ENCODE measurements around the gene ZNF385D.

The ZNF385D gene

DNA sequence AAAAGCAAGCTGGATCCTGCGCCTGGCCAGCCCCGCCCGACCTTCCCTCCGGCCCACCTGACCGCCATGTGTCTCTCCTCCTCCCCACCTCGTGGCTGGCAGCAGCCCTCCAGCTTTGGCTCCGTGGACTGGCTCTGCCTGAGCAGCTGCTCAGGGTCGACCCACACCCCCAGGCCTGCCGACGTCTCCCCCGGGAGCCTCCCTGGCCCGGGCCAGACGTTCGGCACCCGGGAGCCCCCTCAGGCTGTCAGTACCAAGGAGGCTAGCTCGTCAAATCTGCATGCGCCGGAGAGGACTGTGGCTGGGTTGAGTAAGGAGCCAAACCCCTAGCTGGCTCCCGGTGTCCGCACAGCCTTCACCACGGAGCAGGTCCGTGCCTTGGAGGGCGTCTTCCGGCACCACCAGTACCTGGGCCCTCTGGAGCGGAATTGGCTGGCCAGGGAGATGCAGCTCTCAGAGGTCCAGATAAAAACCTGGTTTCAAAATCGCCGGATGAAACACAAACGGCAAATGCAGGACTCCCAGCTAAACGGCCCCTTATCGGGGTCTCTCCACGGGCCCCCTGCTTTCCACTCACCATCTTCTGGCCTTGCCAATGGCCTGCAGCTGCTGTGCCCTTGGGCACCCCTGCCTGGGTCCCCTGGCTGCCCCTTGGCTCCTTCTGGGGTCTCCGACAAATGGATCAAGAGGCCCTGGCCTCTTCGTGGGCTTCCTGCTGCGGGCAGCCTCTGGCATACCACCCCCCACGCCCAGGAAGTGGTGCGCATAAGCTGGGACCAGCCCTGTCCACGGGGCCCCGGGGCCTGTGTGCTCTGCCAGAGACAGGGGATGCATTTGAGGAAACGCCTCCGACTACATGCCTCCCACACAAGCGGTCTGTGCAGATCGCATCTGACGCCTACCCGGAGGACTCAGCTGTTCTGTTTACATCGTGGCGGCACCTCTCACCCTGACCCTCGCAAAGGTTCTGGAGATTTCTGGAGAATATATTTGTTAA lies 345.0 kb downstream of the ZNF385D start:
- Histone ChIP-seq H3K4me3 (ENCODE audit: severe bottlenecking) (no peak overlapping the region), H3K27me3 (ENCODE audit: insufficient read depth, poor library complexity, severe bottlenecking) (no peaks in the 10 kb centered on the region), H3K9me3 (ENCODE audit: severe bottlenecking) (no peaks in the 10 kb centered on the region), H3K36me3 (ENCODE audit: low read depth) (no peaks in the 10 kb centered on the region), H3K4me1 (ENCODE audit: insufficient read depth, poor library complexity, severe bottlenecking) (no peaks in the 10 kb centered on the region), H3K27ac (ENCODE audit: poor library complexity, severe bottlenecking) (no peak overlapping the region)
- TF ChIP-seq, protein P1, sequence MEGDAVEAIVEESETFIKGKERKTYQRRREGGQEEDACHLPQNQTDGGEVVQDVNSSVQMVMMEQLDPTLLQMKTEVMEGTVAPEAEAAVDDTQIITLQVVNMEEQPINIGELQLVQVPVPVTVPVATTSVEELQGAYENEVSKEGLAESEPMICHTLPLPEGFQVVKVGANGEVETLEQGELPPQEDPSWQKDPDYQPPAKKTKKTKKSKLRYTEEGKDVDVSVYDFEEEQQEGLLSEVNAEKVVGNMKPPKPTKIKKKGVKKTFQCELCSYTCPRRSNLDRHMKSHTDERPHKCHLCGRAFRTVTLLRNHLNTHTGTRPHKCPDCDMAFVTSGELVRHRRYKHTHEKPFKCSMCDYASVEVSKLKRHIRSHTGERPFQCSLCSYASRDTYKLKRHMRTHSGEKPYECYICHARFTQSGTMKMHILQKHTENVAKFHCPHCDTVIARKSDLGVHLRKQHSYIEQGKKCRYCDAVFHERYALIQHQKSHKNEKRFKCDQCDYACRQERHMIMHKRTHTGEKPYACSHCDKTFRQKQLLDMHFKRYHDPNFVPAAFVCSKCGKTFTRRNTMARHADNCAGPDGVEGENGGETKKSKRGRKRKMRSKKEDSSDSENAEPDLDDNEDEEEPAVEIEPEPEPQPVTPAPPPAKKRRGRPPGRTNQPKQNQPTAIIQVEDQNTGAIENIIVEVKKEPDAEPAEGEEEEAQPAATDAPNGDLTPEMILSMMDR (IDR thresholded peaks at IDR 0.05; ENCODE audit: poor library complexity, severe bottlenecking) = no peak
- DNase-seq (ENCODE audit: low spot score) (peak; percentile 38), ATAC-seq (ENCODE audit: low read depth) (no peak)

DNA sequence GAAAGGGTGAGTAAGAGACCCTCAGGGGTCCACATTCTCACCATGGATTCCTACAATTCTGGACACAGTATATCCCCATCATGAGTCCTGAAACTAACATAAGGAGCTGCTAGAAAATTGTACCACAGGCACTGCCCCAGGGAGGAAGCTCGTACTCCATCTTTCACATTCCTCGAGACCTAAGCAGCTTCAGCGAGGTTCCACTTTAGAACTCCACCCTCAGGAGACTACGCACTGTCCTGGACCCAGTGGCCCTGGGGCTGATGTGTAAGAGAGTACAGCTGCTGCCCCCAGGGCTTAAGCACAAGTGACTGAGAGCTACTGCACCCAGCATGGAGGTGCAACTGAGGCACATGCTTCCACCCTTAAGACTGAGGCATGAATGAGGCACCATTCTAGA lies 352.5 kb downstream of the ZNF385D start:
- Histone ChIP-seq H3K27ac (ENCODE audit: poor library complexity, severe bottlenecking) (no peak overlapping the region), H3K36me3 (ENCODE audit: low read depth) (no peaks in the 10 kb centered on the region), H3K9me3 (ENCODE audit: severe bottlenecking) (no peaks in the 10 kb centered on the region), H3K27me3 (ENCODE audit: insufficient read depth, poor library complexity, severe bottlenecking) (no peaks in the 10 kb centered on the region), H3K4me1 (ENCODE audit: insufficient read depth, poor library complexity, severe bottlenecking) (no peaks in the 10 kb centered on the region), H3K4me3 (ENCODE audit: severe bottlenecking) (no peak overlapping the region)
- DNase-seq (ENCODE audit: low spot score) (no peak), ATAC-seq (ENCODE audit: low read depth) (no peak)
- TF ChIP-seq, protein P1 (IDR thresholded peaks at IDR 0.05; ENCODE audit: poor library complexity, severe bottlenecking) = no peak

DNA sequence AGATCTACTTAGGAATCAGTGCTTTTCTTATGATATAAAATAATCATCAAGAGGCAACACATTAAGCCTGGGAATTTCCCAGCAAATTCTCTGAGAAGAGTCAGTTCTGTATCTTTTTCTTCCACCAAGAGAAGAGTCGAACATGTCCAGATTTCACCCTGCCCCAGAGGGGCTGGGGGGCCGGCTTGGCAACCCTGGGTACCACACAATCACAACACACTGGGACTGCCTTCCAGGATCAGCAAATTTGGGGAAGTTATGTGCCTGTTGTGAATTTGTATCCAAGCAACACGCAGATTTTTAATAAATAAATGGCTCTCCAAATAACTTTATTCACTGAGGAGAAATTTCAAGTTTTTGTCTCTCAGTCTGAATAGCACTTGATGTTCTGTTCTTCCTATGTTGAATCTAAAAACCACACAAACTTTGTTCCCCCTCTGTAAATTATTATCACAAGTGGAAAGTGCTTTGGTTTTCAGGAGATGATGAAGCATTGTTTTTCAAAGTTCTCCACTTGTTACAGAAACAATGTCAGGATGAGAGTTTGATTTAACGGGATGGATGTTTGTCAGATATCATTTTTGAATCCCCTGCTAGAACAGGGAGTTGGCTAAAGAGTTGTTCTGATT lies 357.2 kb downstream of the ZNF385D start:
- no peaks in the 10 kb centered on the region for H3K27me3 ChIP-seq (ENCODE audit: insufficient read depth, poor library complexity, severe bottlenecking)
- H3K36me3 ChIP-seq (ENCODE audit: low read depth) = no peaks in the 10 kb centered on the region
- no peaks in the 10 kb centered on the region for H3K9me3 ChIP-seq (ENCODE audit: severe bottlenecking)
- no peak overlapping the region for H3K27ac ChIP-seq (ENCODE audit: poor library complexity, severe bottlenecking)
- DNase-seq (ENCODE audit: low spot score) (no peak), ATAC-seq (ENCODE audit: low read depth) (no peak)
- no peak overlapping the region for H3K4me3 ChIP-seq (ENCODE audit: severe bottlenecking)
- TF ChIP-seq, protein P1 (IDR thresholded peaks at IDR 0.05; ENCODE audit: poor library complexity, severe bottlenecking) = no peak
- no peaks in the 10 kb centered on the region for H3K4me1 ChIP-seq (ENCODE audit: insufficient read depth, poor library complexity, severe bottlenecking)

DNA sequence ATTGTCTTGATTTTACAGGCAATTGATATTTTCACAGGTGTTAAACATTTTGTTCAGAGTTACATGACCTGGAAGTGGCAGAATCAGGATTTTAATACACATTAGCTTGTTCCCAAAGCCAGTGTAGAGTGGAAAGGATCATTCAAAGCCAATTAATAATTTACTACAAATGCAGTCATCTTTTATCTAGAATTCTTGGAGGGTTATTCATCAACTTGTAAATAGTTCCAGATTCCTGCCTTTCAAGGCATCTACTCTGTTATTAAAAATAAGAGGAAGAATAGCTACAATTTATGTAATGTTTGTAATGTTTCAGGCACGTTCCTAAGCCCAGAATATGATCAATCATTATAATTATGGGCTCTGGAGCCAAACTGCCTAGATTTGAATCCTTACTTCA lies 358.5 kb downstream of the ZNF385D start:
- TF ChIP-seq, protein P1 (IDR thresholded peaks at IDR 0.05; ENCODE audit: poor library complexity, severe bottlenecking) = no peak
- Histone ChIP-seq H3K4me3 (ENCODE audit: severe bottlenecking) (no peak overlapping the region), H3K27ac (ENCODE audit: poor library complexity, severe bottlenecking) (no peak overlapping the region), H3K4me1 (ENCODE audit: insufficient read depth, poor library complexity, severe bottlenecking) (no peaks in the 10 kb centered on the region), H3K36me3 (ENCODE audit: low read depth) (no peaks in the 10 kb centered on the region), H3K27me3 (ENCODE audit: insufficient read depth, poor library complexity, severe bottlenecking) (no peaks in the 10 kb centered on the region), H3K9me3 (ENCODE audit: severe bottlenecking) (no peaks in the 10 kb centered on the region)
- ATAC-seq (ENCODE audit: low read depth) = no peak
- no peak for DNase-seq (ENCODE audit: low spot score)
